GM21526 (cell line): Measurements from ENCODE around the gene NOTCH3.

ENCODE experiments used
- ATAC-seq: cut with Tn5 transposase; IDR thresholded peaks from one replicate; pipeline ENCODE4 v1.9.1; 2021; ENCODE audit warnings: moderate library complexity; ENCODE audit not compliant: unreplicated experiment, low FRiP score

Gene NOTCH3

GRCh38 chr19:15237759-15238638, 37.2 kb upstream of the NOTCH3 start:
- ATAC-seq: no peak

- ATAC-seq: no peak
These were observed 36.1 kb upstream of the NOTCH3 start for GRCh38 chr19:15236886-15237285.

- no peak for ATAC-seq
These were observed 35.0 kb upstream of the NOTCH3 start for GRCh38 chr19:15235781-15236180.

- ATAC-seq: no peak
These were observed 33.8 kb upstream of the NOTCH3 start for GRCh38 chr19:15234431-15235130.

GRCh38 chr19:15231271-15231670, 30.5 kb upstream of the NOTCH3 start:
- ATAC-seq: no peak

GRCh38 chr19:15227261-15227660, 26.5 kb upstream of the NOTCH3 start:
- no peak for ATAC-seq

GRCh38 chr19:15225760-15226159, 25.0 kb upstream of the NOTCH3 start:
- no peak for ATAC-seq

- no peak for ATAC-seq
These were observed 23.0 kb upstream of the NOTCH3 start for GRCh38 chr19:15223649-15224361.

GRCh38 chr19:15222738-15223648, 22.2 kb upstream of the NOTCH3 start:
- peak; percentile 73 for ATAC-seq

- ATAC-seq: no peak
These were observed 20.0 kb upstream of the NOTCH3 start for GRCh38 chr19:15220833-15221232.

GRCh38 chr19:15218501-15218900, 17.7 kb upstream of the NOTCH3 start:
- ATAC-seq: no peak

GRCh38 chr19:15216363-15216762, 15.6 kb upstream of the NOTCH3 start:
- no peak for ATAC-seq

- ATAC-seq: no peak
These were observed 13.1 kb upstream of the NOTCH3 start for GRCh38 chr19:15213715-15214381.

GRCh38 chr19:15212711-15213110, 11.9 kb upstream of the NOTCH3 start:
- no peak for ATAC-seq

GRCh38 chr19:15210323-15210781, 9.6 kb upstream of the NOTCH3 start:
- ATAC-seq: no peak

- ATAC-seq: no peak
These were observed 704 bp upstream of the NOTCH3 start for GRCh38 chr19:15201374-15202023.

GRCh38 chr19:15199661-15200552, 888 bp downstream of the NOTCH3 start:
- ATAC-seq: no peak
